HEK293T (cell line): Measurements from ENCODE around the gene FRZB.

Experiments used
- CTCF ChIA-PET: fragments of 350-600 bp; formaldehyde crosslinking; extraction: SDS; loops from one replicate; lab custom pipeline; 2021; ENCODE audit warnings: antibody characterized with exemption, inconsistent platforms; lab: Yijun Ruan, JAX
- POLR2A ChIA-PET: fragments of 350-600 bp; formaldehyde crosslinking; extraction: SDS; loops from one replicate; lab custom pipeline; 2020; ENCODE audit warnings: antibody characterized with exemption, inconsistent platforms; lab: Yijun Ruan, JAX
- DNase-seq: peaks from one replicate; pipeline ENCODE4 v3.0.0; 2012; ENCODE audit warnings: mixed read lengths; ENCODE audit errors: extremely low spot score
- ARNT ChIP-seq: fragments of 450-650 bp; IDR thresholded peaks from 2 replicates; pipeline ENCODE4 v1.6.1; 2017; ENCODE audit warnings: mild to moderate bottlenecking
- BHLHE40 ChIP-seq: fragments of 450-650 bp; IDR thresholded peaks from 2 replicates; pipeline ENCODE4 v1.6.1; 2016; ENCODE audit warnings: mild to moderate bottlenecking, moderate library complexity, borderline replicate concordance
- CTBP1 ChIP-seq: fragments of 450-650 bp; IDR thresholded peaks from 2 replicates; pipeline ENCODE4 v1.6.1; 2016; ENCODE audit warnings: borderline replicate concordance
- ELF4 ChIP-seq: fragments of 450-650 bp; IDR thresholded peaks from 2 replicates; pipeline ENCODE4 v1.6.1; 2017; ENCODE audit warnings: antibody characterized with exemption
- FOXA1 ChIP-seq: fragments of 450-650 bp; IDR thresholded peaks from 2 replicates; pipeline ENCODE4 v1.6.1; 2016; ENCODE audit warnings: mild to moderate bottlenecking
- FOXK2 ChIP-seq: fragments of 450-650 bp; IDR thresholded peaks from 2 replicates; pipeline ENCODE4 v1.6.1; 2016; ENCODE audit warnings: mild to moderate bottlenecking
- FOXM1 ChIP-seq: fragments of 450-650 bp; IDR thresholded peaks from 2 replicates; pipeline ENCODE4 v1.6.1; 2017; ENCODE audit warnings: mild to moderate bottlenecking, borderline replicate concordance
- HDGF ChIP-seq: fragments of 450-650 bp; IDR thresholded peaks from 2 replicates; pipeline ENCODE4 v1.6.1; 2017; ENCODE audit warnings: antibody characterized with exemption, borderline replicate concordance
- L3MBTL2 ChIP-seq: fragments of 450-650 bp; conservative IDR thresholded peaks from 2 replicates; pipeline ENCODE4 v1.6.1; 2016; ENCODE audit warnings: mild to moderate bottlenecking
- LEF1 ChIP-seq: fragments of 450-650 bp; IDR thresholded peaks from 2 replicates; pipeline ENCODE4 v1.6.1; 2017; ENCODE audit warnings: mild to moderate bottlenecking, borderline replicate concordance
- NFRKB ChIP-seq: fragments of 450-650 bp; IDR thresholded peaks from 2 replicates; pipeline ENCODE4 v1.6.1; 2016; ENCODE audit warnings: mild to moderate bottlenecking, moderate library complexity
- SP1 ChIP-seq: fragments of 450-650 bp; IDR thresholded peaks from 2 replicates; pipeline ENCODE4 v1.6.1; 2017
- SUZ12 ChIP-seq: fragments of 450-650 bp; IDR thresholded peaks from 2 replicates; pipeline ENCODE4 v1.6.1; 2016; ENCODE audit warnings: mild to moderate bottlenecking
- TARDBP ChIP-seq: fragments of 450-650 bp; IDR thresholded peaks from 2 replicates; pipeline ENCODE4 v1.6.1; 2016
- ZNF384 ChIP-seq: fragments of 450-650 bp; IDR thresholded peaks from 2 replicates; pipeline ENCODE4 v1.6.1; 2016
- TF ChIP-seq, protein P1 (sequence below): fragments of 450-650 bp; IDR thresholded peaks from 2 replicates; pipeline ENCODE4 v1.6.1; 2016

FRZB gene

DNA sequence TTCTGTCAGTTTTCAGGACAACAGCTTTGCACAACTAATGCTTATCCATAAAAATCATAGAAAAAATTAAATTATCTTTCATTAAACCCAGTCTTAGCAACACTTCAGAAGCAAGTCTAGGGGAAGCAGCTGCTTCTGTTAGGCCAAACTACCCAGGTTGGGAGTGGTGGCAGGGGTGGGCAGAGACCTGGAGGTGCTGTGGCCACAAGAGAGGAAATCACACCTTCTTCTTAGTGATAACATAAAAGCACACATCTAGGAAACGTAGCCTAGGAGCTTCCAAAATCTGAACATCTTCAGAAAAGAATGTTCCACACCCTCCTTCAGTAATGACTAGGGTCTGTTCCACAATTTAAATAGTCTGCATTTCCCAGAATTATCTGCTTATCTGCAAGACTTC is 32.3 kb upstream of the FRZB start:
- DNase-seq, result no peak
- CTCF ChIA-PET, result no interaction called here
- POLR2A ChIA-PET, result no interaction called here

DNA sequence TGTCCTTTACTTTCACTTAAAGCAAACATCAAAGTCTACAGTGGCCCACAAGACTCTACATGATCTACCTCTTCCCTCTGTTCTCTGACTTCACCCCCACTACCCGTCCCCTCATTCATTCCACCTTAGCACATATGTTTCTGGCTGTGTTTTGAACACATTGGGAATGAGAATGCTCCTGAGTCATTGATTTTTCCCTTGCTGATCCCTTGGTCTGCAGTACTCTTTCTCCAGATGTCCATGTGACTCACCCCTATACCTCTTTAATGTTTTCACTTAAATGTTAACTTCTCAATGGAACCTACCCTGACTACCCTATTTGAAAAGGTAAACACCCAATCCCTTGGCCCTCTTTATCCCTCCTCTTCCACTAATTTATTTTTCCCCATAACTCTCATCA is 30.7 kb upstream of the FRZB start:
- ChIA-PET POLR2A (no interaction called here), CTCF (no interaction called here)
- TF ChIP-seq L3MBTL2, result no peak
- no peak for TF ChIP-seq ELF4
- TF ChIP-seq SUZ12, result no peak
- TF ChIP-seq FOXA1, result no peak
- no peak for TF ChIP-seq LEF1
- no peak for TF ChIP-seq BHLHE40
- no peak for TF ChIP-seq ZNF384
- TF ChIP-seq HDGF, result no peak
- TF ChIP-seq, protein P1, sequence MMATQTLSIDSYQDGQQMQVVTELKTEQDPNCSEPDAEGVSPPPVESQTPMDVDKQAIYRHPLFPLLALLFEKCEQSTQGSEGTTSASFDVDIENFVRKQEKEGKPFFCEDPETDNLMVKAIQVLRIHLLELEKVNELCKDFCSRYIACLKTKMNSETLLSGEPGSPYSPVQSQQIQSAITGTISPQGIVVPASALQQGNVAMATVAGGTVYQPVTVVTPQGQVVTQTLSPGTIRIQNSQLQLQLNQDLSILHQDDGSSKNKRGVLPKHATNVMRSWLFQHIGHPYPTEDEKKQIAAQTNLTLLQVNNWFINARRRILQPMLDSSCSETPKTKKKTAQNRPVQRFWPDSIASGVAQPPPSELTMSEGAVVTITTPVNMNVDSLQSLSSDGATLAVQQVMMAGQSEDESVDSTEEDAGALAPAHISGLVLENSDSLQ, result no peak
- no peak for TF ChIP-seq FOXK2
- TF ChIP-seq SP1, result no peak
- TF ChIP-seq ARNT, result no peak
- TF ChIP-seq TARDBP, result no peak
- DNase-seq, result no peak

More for the DNA sequence above, 32.3 kb upstream of the FRZB start:
- TF ChIP-seq HDGF, result no peak
- TF ChIP-seq BHLHE40, result no peak
- TF ChIP-seq SP1, result no peak
- no peak for TF ChIP-seq FOXM1
- TF ChIP-seq CTBP1, result no peak
- no peak for TF ChIP-seq TARDBP
- TF ChIP-seq ELF4, result no peak
- no peak for TF ChIP-seq NFRKB
- TF ChIP-seq, protein P1, result no peak
- no peak for TF ChIP-seq FOXA1
- no peak for TF ChIP-seq L3MBTL2
- TF ChIP-seq ARNT, result no peak
- TF ChIP-seq SUZ12, result no peak
- no peak for TF ChIP-seq ZNF384
- no peak for TF ChIP-seq LEF1
- no peak for TF ChIP-seq FOXK2

DNA sequence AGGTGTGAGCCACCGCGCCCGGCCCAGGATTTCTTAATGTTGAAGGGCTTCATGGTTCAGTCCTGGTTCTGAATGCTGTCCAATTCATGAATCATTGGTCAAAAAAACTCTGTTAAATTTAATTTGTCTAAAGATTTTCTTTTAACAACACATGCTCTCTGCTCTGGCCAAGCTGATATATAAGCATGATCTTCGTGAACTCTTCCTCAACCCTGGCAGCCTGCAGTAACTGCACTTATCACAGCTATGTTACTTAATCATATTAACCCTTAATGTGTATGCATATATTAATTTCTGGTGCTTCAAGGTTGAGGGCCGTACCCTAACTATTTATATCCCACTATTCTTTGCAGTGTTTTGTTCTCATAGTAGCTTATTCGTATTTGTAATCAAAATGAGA is 29.4 kb upstream of the FRZB start:
- ChIA-PET POLR2A (no interaction called here), CTCF (no interaction called here)
- DNase-seq, result no peak
- TF ChIP-seq ARNT, result no peak
- TF ChIP-seq NFRKB, result no peak
- no peak for TF ChIP-seq SP1
- TF ChIP-seq HDGF, result no peak
- no peak for TF ChIP-seq ZNF384
- TF ChIP-seq CTBP1, result no peak
- TF ChIP-seq, protein P1, result no peak
- TF ChIP-seq ELF4, result no peak

DNA sequence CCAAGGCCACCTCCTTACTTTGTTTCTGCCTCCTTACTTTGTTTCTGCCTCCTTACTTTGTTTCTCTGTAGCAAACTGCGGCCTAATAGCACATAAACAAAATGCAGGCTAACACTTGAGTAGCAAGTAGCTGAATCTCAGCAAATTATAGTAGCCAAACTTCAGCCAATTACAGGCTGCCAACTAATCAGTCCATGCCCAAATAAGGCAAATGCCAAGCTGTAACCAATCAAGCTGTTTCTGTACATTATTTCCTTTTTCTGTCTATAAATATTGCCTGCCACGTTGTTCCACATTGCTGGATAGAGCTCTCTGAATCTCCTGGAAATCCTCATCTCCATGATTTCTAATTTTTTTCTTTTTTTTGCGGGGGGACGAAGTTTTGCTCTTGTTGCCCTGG is 28.7 kb upstream of the FRZB start:
- POLR2A ChIA-PET, result no interaction called here

DNA sequence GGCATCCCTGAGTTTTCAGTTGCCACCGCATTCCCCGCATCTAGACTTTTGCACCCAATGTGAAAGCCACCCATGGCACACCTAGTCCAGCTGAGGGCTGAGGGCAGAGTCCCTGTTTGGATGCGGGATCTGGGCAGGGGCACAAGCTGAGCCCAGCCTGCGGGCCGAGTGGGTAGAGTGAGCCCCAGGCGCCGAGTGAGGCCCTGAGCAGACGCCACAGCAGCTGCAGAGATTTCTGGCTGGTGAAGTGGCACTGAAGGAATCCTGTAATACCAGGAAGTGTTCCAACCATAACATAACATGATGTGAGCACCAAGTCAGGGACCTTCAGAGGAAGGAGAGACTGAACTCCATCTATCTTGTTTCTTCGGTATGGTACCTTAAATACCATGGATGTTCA is 27.7 kb upstream of the FRZB start:
- no peak for DNase-seq
- TF ChIP-seq, protein P1, result no peak
- TF ChIP-seq FOXA1 (no peak), NFRKB (no peak), SP1 (no peak), TARDBP (no peak), ARNT (no peak), FOXK2 (no peak), L3MBTL2 (no peak), CTBP1 (no peak), FOXM1 (no peak), HDGF (no peak)
- ChIA-PET POLR2A (no interaction called here), CTCF (no interaction called here)

More for the DNA sequence above, 28.7 kb upstream of the FRZB start:
- no peak for DNase-seq
- TF ChIP-seq HDGF, result no peak
- TF ChIP-seq FOXM1, result no peak
- TF ChIP-seq FOXK2, result no peak
- no peak for TF ChIP-seq CTBP1
- TF ChIP-seq SUZ12, result no peak
- TF ChIP-seq, protein P1, result no peak
- no peak for TF ChIP-seq FOXA1
- no peak for TF ChIP-seq SP1
- TF ChIP-seq TARDBP, result no peak
- TF ChIP-seq ZNF384, result no peak
- TF ChIP-seq BHLHE40, result no peak
- TF ChIP-seq ELF4, result no peak
- TF ChIP-seq LEF1, result no peak
- no peak for TF ChIP-seq NFRKB
- no peak for TF ChIP-seq L3MBTL2
- no peak for TF ChIP-seq ARNT
- CTCF ChIA-PET, result interaction anchor here (0.7 kb wide), 1 partner anchor 26 kb away, joined by 5 read pairs; no protein-coding TSS in a partner anchor
